ENCODE data around the gene MAST4. TPM values are rescaled to one million over a fixed set of nuclear protein-coding genes. Genes with fewer than 3 reads are reported as not detected.

Gene MAST4
- total RNA-seq, 1 donor from 2014 or later, result 19.1 TPM

DNA sequence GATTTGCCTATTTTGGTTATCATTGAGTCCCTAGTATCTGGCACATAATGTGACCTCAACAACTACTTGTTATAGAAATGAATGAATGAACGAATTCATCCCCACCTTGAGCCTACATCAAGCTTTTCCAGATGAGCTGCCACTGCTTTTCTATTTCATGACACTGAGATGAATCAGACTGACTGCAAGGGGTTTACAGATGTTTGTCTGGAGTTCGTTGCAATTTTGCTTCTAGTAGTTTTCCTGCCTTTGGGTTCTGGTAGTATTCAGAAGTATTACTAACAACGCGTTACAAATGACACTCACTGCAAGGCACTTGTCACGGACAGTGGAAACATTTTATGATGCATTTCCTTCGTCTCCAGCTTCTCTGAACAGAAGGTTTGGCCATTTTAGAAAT, 378.1 kb downstream of the MAST4 start:
- DNase-seq (ENCODE audit: low read depth), result no peak
- TF ChIP-seq, protein P1, sequence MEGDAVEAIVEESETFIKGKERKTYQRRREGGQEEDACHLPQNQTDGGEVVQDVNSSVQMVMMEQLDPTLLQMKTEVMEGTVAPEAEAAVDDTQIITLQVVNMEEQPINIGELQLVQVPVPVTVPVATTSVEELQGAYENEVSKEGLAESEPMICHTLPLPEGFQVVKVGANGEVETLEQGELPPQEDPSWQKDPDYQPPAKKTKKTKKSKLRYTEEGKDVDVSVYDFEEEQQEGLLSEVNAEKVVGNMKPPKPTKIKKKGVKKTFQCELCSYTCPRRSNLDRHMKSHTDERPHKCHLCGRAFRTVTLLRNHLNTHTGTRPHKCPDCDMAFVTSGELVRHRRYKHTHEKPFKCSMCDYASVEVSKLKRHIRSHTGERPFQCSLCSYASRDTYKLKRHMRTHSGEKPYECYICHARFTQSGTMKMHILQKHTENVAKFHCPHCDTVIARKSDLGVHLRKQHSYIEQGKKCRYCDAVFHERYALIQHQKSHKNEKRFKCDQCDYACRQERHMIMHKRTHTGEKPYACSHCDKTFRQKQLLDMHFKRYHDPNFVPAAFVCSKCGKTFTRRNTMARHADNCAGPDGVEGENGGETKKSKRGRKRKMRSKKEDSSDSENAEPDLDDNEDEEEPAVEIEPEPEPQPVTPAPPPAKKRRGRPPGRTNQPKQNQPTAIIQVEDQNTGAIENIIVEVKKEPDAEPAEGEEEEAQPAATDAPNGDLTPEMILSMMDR (IDR thresholded peaks at IDR 0.05; ENCODE audit: insufficient read depth, low read length, poor library complexity, severe bottlenecking), result no peak
- H3K36me3 ChIP-seq (ENCODE audit: control insufficient read depth, insufficient read depth, low read length), result no peaks in the 10 kb centered on the region
- H3K4me3 ChIP-seq (ENCODE audit: low read depth, low read length), result no peak overlapping the region
- H3K27me3 ChIP-seq (ENCODE audit: control insufficient read depth, insufficient read depth, low read length), result no peaks in the 10 kb centered on the region

DNA sequence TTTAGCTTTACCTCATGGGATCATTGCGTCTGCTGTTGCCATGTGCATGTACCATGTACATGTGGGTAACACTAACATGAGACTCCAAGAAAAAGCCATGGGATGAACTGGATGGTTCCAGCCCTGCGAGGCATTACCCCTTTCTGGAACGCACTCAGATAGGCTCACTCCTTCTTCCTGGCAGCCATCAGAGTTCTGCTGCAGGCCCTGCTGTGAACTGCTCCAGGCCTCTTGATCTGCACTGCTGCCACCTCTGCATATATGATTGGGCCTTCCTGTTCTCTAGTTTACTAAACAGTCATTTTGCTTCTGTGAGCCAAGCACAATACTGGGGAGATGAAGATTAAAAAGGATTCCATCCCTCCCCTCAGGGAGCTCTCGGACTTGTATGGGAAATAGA, 379.9 kb downstream of the MAST4 start:
- DNase-seq (ENCODE audit: low read depth), result no peak
- Histone ChIP-seq H3K4me3 (ENCODE audit: low read depth, low read length) (no peak overlapping the region), H3K27me3 (ENCODE audit: control insufficient read depth, insufficient read depth, low read length) (no peaks in the 10 kb centered on the region), H3K36me3 (ENCODE audit: control insufficient read depth, insufficient read depth, low read length) (no peaks in the 10 kb centered on the region)
- TF ChIP-seq, protein P1 (IDR thresholded peaks at IDR 0.05; ENCODE audit: insufficient read depth, low read length, poor library complexity, severe bottlenecking), result no peak

DNA sequence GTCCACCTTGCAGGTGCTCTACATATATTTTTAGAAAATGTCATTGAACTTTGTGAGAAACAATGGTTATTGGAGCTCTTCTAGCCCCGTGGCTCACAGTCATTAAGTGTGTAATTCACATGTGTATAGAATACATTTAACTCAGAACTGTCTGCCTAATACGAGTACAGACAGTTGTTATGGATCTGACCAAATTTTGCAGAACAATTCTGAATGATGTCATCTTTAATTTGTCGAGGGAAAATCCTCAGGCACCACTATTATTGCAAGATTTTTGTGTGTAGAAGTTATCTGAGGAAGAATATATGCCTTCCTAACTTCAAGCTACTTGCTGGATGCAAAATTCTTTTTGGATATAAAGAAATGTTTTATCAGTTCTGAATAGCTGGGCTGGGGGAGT, 383.5 kb downstream of the MAST4 start:
- Histone ChIP-seq H3K36me3 (ENCODE audit: control insufficient read depth, insufficient read depth, low read length) (no peaks in the 10 kb centered on the region), H3K27me3 (ENCODE audit: control insufficient read depth, insufficient read depth, low read length) (no peaks in the 10 kb centered on the region), H3K4me3 (ENCODE audit: low read depth, low read length) (no peak overlapping the region)
- DNase-seq (ENCODE audit: low read depth), result no peak
- TF ChIP-seq, protein P1 (IDR thresholded peaks at IDR 0.05; ENCODE audit: insufficient read depth, low read length, poor library complexity, severe bottlenecking), result no peak

DNA sequence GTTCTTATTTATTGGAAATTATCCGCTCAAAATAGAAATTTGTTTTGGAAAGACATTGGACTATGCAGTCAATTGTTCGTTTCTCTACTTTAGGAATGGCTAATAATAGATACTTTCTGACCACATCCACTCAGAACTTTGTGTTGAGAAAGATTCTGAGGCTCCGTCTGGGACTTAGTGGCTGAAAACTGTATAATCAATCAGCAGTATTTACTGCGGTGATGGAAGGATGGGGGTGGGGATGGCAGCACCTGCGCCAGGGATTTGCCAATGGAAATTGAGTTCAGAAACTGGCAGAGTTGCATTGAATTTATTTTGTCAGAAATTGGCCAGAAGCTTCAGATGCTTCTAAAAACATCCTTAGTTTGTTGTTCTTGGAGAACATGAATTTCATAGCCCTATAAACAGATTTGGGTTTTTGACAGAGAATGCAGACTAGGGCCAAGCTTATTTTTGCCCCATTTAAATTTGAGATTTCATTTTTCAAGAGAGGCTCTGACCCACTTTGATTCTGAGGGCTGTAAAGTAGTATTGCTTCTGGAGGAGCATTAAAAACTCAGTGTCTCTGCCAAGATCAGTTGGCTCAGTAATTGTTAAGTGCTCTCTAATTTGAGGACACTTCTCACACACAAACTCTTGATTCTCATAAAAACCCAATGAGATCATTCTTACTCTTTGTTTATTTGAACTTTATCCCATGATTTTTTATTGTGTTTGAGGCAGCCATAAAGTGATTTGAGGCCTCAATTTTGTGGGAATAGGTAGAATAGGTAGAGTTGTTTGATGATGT, 385.3 kb downstream of the MAST4 start:
- DNase-seq (ENCODE audit: low read depth), result no peak
- H3K4me3 ChIP-seq (ENCODE audit: low read depth, low read length), result no peak overlapping the region
- TF ChIP-seq, protein P1 (IDR thresholded peaks at IDR 0.05; ENCODE audit: insufficient read depth, low read length, poor library complexity, severe bottlenecking), result no peak
- no peaks in the 10 kb centered on the region for H3K36me3 ChIP-seq (ENCODE audit: control insufficient read depth, insufficient read depth, low read length)
- no peaks in the 10 kb centered on the region for H3K27me3 ChIP-seq (ENCODE audit: control insufficient read depth, insufficient read depth, low read length)

DNA sequence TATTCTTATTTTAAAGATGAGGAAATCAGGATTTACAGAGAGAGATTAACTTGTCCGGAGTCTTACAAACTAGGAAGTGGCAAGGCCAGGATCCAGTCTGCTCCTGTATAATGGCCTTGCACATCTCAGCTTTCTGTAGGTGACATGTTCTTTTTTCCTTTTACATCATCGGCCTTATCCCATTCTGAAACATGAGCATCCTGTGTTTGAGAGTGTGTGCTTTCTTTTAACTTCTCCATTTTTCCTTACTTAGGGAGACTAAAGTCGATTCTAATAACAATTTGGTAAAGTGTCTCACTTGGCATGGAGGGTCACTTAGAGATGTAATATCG, 385.8 kb downstream of the MAST4 start:
- no peak overlapping the region for H3K4me3 ChIP-seq (ENCODE audit: low read depth, low read length)
- no peak for DNase-seq (ENCODE audit: low read depth)
- H3K36me3 ChIP-seq (ENCODE audit: control insufficient read depth, insufficient read depth, low read length), result no peaks in the 10 kb centered on the region
- TF ChIP-seq, protein P1 (IDR thresholded peaks at IDR 0.05; ENCODE audit: insufficient read depth, low read length, poor library complexity, severe bottlenecking), result no peak
- H3K27me3 ChIP-seq (ENCODE audit: control insufficient read depth, insufficient read depth, low read length), result no peaks in the 10 kb centered on the region

DNA sequence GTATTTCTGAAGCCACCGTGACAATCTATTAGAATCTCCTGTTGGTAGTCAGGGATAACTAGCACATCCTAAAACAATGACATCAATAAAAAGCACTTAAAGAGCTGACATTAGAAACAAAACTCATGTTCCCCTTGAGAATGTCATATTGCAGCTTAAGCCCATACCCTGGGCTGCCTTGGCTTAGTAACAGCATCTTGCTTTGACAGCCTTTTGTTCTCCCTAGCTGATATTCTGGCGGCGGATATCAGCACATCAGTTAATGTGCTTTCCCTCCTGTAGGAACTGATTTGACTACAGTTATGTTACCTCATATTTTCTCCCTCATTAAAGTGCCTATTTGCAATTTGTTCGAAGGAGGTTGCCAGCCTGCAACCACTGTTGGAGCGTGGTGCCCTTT, 386.3 kb downstream of the MAST4 start:
- TF ChIP-seq, protein P1 (IDR thresholded peaks at IDR 0.05; ENCODE audit: insufficient read depth, low read length, poor library complexity, severe bottlenecking), result no peak
- Histone ChIP-seq H3K36me3 (ENCODE audit: control insufficient read depth, insufficient read depth, low read length) (no peaks in the 10 kb centered on the region), H3K27me3 (ENCODE audit: control insufficient read depth, insufficient read depth, low read length) (no peaks in the 10 kb centered on the region), H3K4me3 (ENCODE audit: low read depth, low read length) (no peak overlapping the region)
- DNase-seq (ENCODE audit: low read depth), result no peak

Data from kidney epithelial cell (primary cell).